ENCODE measurements around the gene TMPRSS6.

TMPRSS6 gene

GRCh38 chr22:37139762-37140161 is 30.2 kb upstream of the TMPRSS6 start:
- no peak for DNase-seq

GRCh38 chr22:37138849-37139561 is 29.5 kb upstream of the TMPRSS6 start:
- DNase-seq: no peak

GRCh38 chr22:37137903-37138665 is 28.6 kb upstream of the TMPRSS6 start:
- no peak for DNase-seq

GRCh38 chr22:37137131-37137530 is 27.6 kb upstream of the TMPRSS6 start:
- peak; percentile 3 for DNase-seq

GRCh38 chr22:37135023-37135422 is 25.5 kb upstream of the TMPRSS6 start:
- no peak for DNase-seq

GRCh38 chr22:37133304-37134018 is 23.9 kb upstream of the TMPRSS6 start:
- DNase-seq: no peak

- DNase-seq: no peak
These were observed 23.3 kb upstream of the TMPRSS6 start for GRCh38 chr22:37132773-37133172.

GRCh38 chr22:37129866-37130441 is 20.4 kb upstream of the TMPRSS6 start:
- no peak for DNase-seq

- no peak for DNase-seq
These were observed 19.2 kb upstream of the TMPRSS6 start for GRCh38 chr22:37128555-37129281.

- no peak for DNase-seq
These were observed 17.9 kb upstream of the TMPRSS6 start for GRCh38 chr22:37127350-37127878.

GRCh38 chr22:37126882-37127281 is 17.4 kb upstream of the TMPRSS6 start:
- DNase-seq: no peak

GRCh38 chr22:37126383-37126782 is 16.9 kb upstream of the TMPRSS6 start:
- DNase-seq: no peak

- no peak for DNase-seq
These were observed 14.1 kb upstream of the TMPRSS6 start for GRCh38 chr22:37123649-37124048.

GRCh38 chr22:37122598-37123180 is 13.2 kb upstream of the TMPRSS6 start:
- no peak for DNase-seq

- no peak for DNase-seq
These were observed 12.5 kb upstream of the TMPRSS6 start for GRCh38 chr22:37121887-37122591.

GRCh38 chr22:37120569-37121340 is 11.2 kb upstream of the TMPRSS6 start:
- no peak for DNase-seq

- DNase-seq: no peak
These were observed 10.4 kb upstream of the TMPRSS6 start for GRCh38 chr22:37119872-37120271.

GRCh38 chr22:37118083-37118482 is 8.6 kb upstream of the TMPRSS6 start:
- DNase-seq: no peak

- DNase-seq: no peak
These were observed 7.6 kb upstream of the TMPRSS6 start for GRCh38 chr22:37117092-37117491.

GRCh38 chr22:37115032-37115431 is 5.5 kb upstream of the TMPRSS6 start:
- no peak for DNase-seq

GRCh38 chr22:37113757-37114156 is 4.2 kb upstream of the TMPRSS6 start:
- no peak for DNase-seq
